Ishikawa (cell line): ENCODE results near the gene PFDN2.

Experiments used
- CEBPB ChIP-seq: IDR thresholded peaks from 2 replicates; pipeline ENCODE4 v1.6.1; 2012
- CREB1 ChIP-seq: IDR thresholded peaks from 2 replicates; pipeline ENCODE4 v1.6.1; 2012; ENCODE audit warnings: low read depth
- EGR1 ChIP-seq: IDR thresholded peaks from 2 replicates; pipeline ENCODE4 v1.6.1; 2012
- EP300 ChIP-seq: IDR thresholded peaks from 2 replicates; pipeline ENCODE4 v1.6.1; 2012; ENCODE audit warnings: borderline replicate concordance
- FOXM1 ChIP-seq: IDR thresholded peaks from 2 replicates; pipeline ENCODE4 v1.6.1; 2012; ENCODE audit warnings: low read depth, borderline replicate concordance
- NFIC ChIP-seq: IDR thresholded peaks from 2 replicates; pipeline ENCODE4 v1.6.1; 2012
- RAD21 ChIP-seq: IDR thresholded peaks from 2 replicates; pipeline ENCODE4 v1.6.1; 2012; ENCODE audit warnings: low read depth
- TAF1 ChIP-seq: IDR thresholded peaks from 2 replicates; pipeline ENCODE4 v1.6.1; 2012; ENCODE audit warnings: low read depth, mild to moderate bottlenecking
- TCF12 ChIP-seq: IDR thresholded peaks from 2 replicates; pipeline ENCODE4 v1.6.1; 2012; ENCODE audit warnings: low read depth
- TEAD4 ChIP-seq: IDR thresholded peaks from 2 replicates; pipeline ENCODE4 v1.6.1; 2012
- YY1 ChIP-seq: IDR thresholded peaks from 2 replicates; pipeline ENCODE4 v1.6.1; 2012; ENCODE audit warnings: low read depth
- ZBTB7A ChIP-seq: IDR thresholded peaks from 2 replicates; pipeline ENCODE4 v1.6.1; 2012; ENCODE audit warnings: low read depth
- TF ChIP-seq, protein P1 (sequence below): IDR thresholded peaks from 2 replicates; pipeline ENCODE4 v1.6.1; 2012; ENCODE audit warnings: low read depth, mild to moderate bottlenecking
- TF ChIP-seq, protein P2 (sequence below): IDR thresholded peaks from 2 replicates; pipeline ENCODE4 v1.6.1; 2012
- TF ChIP-seq, protein P3 (sequence below): IDR thresholded peaks from 2 replicates; pipeline ENCODE4 v1.6.1; 2012

PFDN2 gene

DNA sequence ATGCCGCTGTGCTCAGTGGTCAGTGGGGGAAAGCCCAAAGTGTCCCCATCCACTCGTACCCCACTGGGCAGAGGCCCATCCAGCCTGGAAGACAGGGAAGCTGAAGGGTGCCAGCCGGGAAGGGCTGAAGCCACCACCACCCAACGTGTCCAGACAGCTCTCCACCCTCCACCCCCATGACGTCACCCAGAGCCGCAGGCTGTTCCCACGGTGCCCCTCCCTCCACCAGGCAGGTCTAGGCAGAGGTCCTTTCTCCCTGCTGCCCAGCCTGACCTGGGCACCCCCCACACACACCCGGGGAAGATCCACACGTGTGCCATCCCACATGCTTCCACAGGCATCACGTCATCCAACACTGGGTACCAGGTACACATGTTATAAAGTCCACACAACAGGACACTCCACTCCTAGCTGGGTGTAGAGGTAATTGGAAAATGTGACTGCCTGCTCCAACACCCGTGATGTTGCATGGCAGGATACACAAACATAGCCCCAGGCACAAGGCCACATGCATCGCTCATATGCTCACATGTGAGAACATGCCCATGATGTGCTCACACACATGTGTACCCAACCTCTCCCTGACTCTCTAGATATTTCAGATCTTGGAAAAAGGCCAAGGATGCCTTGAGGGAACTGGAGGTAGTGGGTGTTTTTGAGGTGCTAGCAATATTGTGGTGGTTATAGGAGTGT lies 43.0 kb downstream of the PFDN2 start:
- TF ChIP-seq EP300 (no peak), TCF12 (no peak), EGR1 (no peak), TAF1 (no peak), NFIC (no peak), TEAD4 (no peak), CEBPB (no peak), ZBTB7A (no peak), CREB1 (no peak)
- TF ChIP-seq, protein P1, sequence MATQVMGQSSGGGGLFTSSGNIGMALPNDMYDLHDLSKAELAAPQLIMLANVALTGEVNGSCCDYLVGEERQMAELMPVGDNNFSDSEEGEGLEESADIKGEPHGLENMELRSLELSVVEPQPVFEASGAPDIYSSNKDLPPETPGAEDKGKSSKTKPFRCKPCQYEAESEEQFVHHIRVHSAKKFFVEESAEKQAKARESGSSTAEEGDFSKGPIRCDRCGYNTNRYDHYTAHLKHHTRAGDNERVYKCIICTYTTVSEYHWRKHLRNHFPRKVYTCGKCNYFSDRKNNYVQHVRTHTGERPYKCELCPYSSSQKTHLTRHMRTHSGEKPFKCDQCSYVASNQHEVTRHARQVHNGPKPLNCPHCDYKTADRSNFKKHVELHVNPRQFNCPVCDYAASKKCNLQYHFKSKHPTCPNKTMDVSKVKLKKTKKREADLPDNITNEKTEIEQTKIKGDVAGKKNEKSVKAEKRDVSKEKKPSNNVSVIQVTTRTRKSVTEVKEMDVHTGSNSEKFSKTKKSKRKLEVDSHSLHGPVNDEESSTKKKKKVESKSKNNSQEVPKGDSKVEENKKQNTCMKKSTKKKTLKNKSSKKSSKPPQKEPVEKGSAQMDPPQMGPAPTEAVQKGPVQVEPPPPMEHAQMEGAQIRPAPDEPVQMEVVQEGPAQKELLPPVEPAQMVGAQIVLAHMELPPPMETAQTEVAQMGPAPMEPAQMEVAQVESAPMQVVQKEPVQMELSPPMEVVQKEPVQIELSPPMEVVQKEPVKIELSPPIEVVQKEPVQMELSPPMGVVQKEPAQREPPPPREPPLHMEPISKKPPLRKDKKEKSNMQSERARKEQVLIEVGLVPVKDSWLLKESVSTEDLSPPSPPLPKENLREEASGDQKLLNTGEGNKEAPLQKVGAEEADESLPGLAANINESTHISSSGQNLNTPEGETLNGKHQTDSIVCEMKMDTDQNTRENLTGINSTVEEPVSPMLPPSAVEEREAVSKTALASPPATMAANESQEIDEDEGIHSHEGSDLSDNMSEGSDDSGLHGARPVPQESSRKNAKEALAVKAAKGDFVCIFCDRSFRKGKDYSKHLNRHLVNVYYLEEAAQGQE: no peak
- TF ChIP-seq, protein P2, sequence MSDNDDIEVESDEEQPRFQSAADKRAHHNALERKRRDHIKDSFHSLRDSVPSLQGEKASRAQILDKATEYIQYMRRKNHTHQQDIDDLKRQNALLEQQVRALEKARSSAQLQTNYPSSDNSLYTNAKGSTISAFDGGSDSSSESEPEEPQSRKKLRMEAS: no peak

DNA sequence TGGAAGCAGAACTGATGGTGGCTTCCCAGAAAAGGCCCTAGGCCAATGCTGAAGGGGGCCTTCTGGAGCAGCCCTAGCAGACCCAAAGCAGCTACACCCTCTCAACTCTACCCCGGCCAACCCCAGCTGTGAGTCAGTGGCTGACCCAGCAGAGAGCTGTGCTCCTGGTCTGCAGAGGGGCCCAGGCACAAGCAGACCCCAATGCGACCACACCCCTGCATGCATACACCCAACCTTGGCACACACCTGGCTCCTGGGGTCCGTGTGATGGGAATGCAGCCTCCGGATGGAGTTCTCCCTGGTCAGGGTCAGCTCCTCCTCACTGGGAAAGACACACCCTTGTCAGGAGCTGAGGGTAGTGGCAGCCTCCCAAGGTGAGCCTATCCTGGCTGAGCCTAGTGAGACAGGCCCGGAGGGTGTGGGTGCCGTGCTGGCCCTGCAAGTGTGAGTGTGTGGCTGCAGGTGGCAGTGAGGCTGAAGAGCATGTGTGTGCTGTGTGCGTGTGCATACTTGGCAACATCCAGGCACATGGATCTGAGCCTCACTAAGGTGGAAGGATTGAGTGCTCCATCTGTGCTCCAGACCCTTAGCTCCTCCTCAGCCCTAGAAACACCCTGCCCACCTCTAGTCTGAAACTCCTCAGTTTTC lies 44.2 kb downstream of the PFDN2 start:
- TF ChIP-seq RAD21 (no peak), TCF12 (no peak)
- TF ChIP-seq, protein P1: no peak

DNA sequence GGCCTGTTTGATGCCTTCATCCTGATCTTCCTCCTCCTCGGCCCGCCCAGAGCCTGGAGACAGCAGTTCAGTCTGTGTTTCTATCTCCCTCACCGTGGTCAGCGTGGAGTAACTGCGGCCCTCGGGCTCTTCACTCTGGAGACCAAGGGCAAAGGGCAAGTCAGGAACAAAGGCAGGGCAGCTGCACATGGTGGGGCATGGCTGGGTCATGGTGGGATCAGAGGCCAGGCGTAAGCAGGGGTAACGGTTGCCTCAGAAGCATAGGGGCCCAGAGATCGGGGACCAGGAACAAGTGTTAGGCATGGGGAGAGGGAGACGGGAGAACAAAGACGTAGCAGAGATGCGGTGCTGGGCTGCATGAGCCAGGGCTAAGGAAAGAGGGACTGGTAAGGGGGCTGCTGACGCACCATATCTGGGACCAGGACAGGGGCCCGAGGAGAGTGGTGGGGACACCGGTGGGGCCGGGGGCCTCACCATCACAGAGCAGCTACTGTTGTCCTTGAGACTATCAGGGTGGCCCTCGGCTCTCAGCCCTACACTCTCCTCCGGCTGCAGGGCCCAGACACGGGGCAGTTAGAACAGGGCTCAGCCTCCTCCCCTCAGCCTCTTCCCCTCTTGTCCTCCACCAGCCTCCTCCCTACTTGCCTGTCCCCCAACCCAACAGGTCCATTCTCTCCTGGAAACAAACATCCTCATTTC lies 44.9 kb downstream of the PFDN2 start:
- no peak for TF ChIP-seq TAF1
- TF ChIP-seq, protein P1: no peak
- TF ChIP-seq TEAD4: no peak
- TF ChIP-seq, protein P2: no peak
- no peak for TF ChIP-seq NFIC
- TF ChIP-seq YY1: no peak
- no peak for TF ChIP-seq FOXM1
- no peak for TF ChIP-seq ZBTB7A
- TF ChIP-seq EGR1: no peak
- TF ChIP-seq CREB1: no peak
- TF ChIP-seq EP300: no peak
- TF ChIP-seq, protein P3, sequence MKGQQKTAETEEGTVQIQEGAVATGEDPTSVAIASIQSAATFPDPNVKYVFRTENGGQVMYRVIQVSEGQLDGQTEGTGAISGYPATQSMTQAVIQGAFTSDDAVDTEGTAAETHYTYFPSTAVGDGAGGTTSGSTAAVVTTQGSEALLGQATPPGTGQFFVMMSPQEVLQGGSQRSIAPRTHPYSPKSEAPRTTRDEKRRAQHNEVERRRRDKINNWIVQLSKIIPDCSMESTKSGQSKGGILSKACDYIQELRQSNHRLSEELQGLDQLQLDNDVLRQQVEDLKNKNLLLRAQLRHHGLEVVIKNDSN: no peak
- TF ChIP-seq CEBPB: no peak

DNA sequence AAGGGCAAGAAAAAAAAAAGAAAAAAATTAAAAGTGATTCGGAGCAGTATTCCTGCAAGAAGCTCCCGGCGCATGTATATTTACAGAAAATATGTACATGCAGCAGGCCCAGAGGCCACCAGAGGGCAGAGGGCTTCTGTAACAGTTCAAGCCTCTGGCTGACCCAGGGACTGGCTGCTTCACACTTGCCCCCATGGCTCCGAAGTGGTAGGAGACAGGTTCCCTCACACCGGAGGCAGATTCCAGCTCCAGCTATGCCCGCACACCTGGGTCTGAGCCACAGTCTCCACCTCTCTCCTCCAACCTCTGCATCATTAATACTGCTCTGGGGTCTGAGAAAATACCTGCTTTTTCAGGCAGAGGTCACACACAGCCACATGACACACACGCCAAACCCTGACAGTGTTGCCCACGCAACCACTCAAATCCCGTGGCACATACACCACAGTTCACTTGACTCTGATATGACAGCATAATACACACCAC lies 45.9 kb downstream of the PFDN2 start:
- TF ChIP-seq TAF1 (no peak), YY1 (no peak), RAD21 (peak; percentile 79), ZBTB7A (no peak)

DNA sequence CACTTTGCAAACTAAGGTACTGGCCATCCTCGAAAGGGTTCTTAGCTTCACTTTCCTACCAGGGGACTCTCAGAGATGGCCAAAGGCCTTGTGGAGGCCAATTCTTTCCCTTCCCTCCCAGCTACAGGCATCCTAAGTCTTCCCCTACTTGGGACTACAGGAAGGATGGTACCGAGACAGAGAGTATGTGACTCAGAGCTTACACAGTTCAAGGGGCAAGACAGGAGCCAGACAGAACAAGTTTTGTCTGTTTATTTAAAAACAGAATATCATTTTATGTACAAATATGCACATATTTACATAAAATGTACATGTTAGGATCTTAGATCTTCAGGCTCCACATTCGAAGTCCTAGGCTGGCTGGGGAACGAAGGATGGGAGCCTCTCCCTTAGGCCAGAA lies 47.1 kb downstream of the PFDN2 start:
- no peak for TF ChIP-seq CREB1
- no peak for TF ChIP-seq TEAD4
- TF ChIP-seq FOXM1: no peak
- TF ChIP-seq, protein P3: no peak
- TF ChIP-seq TAF1: no peak
